Psoas muscle (tissue), 8 donors: Measurements from ENCODE around the gene EFS. TPM values are rescaled to one million over a fixed set of nuclear protein-coding genes. Genes with fewer than 3 reads are reported as not detected.

Source experiments
- ATAC-seq, 4 donors: fragments of 200-7000 bp; cut with Tn5 transposase; one replicate each; pipeline ENCODE4 v1.9.1; 2020; ENCODE audit warnings: moderate library complexity in 3 of 4, mild to moderate bottlenecking in 2 of 4
- DNase-seq, 2 donors: peaks; one replicate each; pipeline ENCODE4 v3.0.0-alpha.2; 2020
- H3K27ac ChIP-seq: fragments of 200-600 bp; one replicate; pipeline ENCODE4 v1.8.0; 2022
- H3K27me3 ChIP-seq, 3 donors: fragments of 200-600 bp in 1 of 3; one replicate each; pipeline versions ENCODE4 v1.6.1 to v1.8.0; 2013 to 2022; ENCODE audit warnings: low read length in 2 of 3, mild to moderate bottlenecking in 2 of 3, moderate library complexity in 1 of 3; ENCODE audit not compliant: insufficient read depth in 3 of 3
- H3K36me3 ChIP-seq, 2 donors: fragments of 200-600 bp in 1 of 2; one replicate each; pipeline versions ENCODE4 v1.6.1 to v1.8.0; 2013 to 2022; ENCODE audit warnings: low read depth in 1 of 2, mild to moderate bottlenecking in 1 of 2, moderate library complexity in 1 of 2; ENCODE audit not compliant: insufficient read depth in 1 of 2
- H3K4me1 ChIP-seq: fragments of 200-600 bp; one replicate; pipeline ENCODE4 v1.8.0; 2022
- H3K4me3 ChIP-seq: fragments of 200-600 bp; one replicate; pipeline ENCODE4 v1.8.0; 2022; ENCODE audit warnings: mild to moderate bottlenecking
- H3K9me3 ChIP-seq: fragments of 200-600 bp; one replicate; pipeline ENCODE4 v1.8.0; 2022
- WGBS, 3 donors: extraction: QIAGEN DNeasy Blood & Tissue Kit; methylation state at CpG; one replicate each; pipeline versions ENCODE4 v1.1.6 to v1.1.7; 2013; 5-methylcytosine and 5-hydroxymethylcytosine counted together
- intact Hi-C, 2 donors: fragments of 100-400 bp; cut with DNase I; formaldehyde crosslinking; loops; one replicate each; pipeline versions ENCODE4 v1.11.0 to v1.14.2; 2022
- polyA plus RNA-seq, 3 donors: library from polyadenylated mRNA; stranded (reverse); fragments of 200-250 nt; gene quantifications; one replicate each; pipeline ENCODE4 v1.2.3, GENCODE V29; 2013
- total RNA-seq, 4 donors: library from RNA; stranded (reverse); fragmentation: NEBNext Ultra II Directional in 2 of 4; extraction: Animal tissue kit (Norgen Biotek cat#: 25700) in 2 of 4; gene quantifications; one replicate each; pipeline versions ENCODE4 v1.2.1 to v1.2.4, GENCODE V29; 2021 to 2023
- TF ChIP-seq, protein P1 (sequence below): fragments of 200-600 bp; IDR thresholded peaks from one replicate; pipeline ENCODE4 v1.8.0; 2022; ENCODE audit warnings: antibody characterized with exemption
- donor health status: healthy with polysubstance abuse.
- donor health status: DM: no; HTN: no; CAD: no; lungs with moderate emphysema.
- donor health status: Bipolar disorder and iron deficiency.
- donor health status: healthy.
- donor health status: DM: yes; HTN: yes; CAD: no.
- donor health status: DM: no; HTN: no; CAD: no.
- donor health status: DM: no; HTN: no; CAD: no.
- donor health status: DM: yes; HTN: yes; CAD: no.

The EFS gene
- total and polyA plus RNA-seq, 7 donors = 0.93 to 2.5 (median 1.1) TPM

DNA sequence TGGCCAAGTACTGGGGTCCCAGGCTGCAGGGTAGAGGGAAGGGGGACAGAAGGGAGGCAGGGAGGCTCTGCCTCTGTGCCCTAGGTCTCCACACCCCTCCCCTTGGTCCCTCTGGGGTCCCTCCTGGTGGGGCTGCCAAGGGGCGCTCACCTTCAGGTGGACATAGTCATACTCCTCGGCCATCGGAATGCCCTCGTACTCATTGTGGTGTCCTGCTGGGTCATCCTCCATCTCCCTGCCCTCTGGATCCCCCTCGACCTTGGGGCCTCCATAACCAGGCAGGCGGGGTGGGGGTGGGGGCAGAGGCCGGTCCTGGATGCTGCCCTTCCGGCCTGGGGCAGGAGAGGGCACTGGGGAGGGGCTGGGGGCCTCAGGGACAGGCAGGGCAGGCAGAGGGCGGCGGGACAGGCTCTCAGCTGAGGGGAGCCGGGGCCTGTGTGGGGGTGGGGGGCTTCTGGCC, 5.8 kb downstream of the EFS start:
- no peak for DNase-seq
- ATAC-seq = no peak
- 80 to 84% (median 83%) methylated on average over 9 to 11 of the region's 11 CpGs for WGBS, 3 donors
- intact Hi-C loops = no loop called here
- TF ChIP-seq, protein P1, sequence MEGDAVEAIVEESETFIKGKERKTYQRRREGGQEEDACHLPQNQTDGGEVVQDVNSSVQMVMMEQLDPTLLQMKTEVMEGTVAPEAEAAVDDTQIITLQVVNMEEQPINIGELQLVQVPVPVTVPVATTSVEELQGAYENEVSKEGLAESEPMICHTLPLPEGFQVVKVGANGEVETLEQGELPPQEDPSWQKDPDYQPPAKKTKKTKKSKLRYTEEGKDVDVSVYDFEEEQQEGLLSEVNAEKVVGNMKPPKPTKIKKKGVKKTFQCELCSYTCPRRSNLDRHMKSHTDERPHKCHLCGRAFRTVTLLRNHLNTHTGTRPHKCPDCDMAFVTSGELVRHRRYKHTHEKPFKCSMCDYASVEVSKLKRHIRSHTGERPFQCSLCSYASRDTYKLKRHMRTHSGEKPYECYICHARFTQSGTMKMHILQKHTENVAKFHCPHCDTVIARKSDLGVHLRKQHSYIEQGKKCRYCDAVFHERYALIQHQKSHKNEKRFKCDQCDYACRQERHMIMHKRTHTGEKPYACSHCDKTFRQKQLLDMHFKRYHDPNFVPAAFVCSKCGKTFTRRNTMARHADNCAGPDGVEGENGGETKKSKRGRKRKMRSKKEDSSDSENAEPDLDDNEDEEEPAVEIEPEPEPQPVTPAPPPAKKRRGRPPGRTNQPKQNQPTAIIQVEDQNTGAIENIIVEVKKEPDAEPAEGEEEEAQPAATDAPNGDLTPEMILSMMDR = no peak
- Histone ChIP-seq H3K36me3 (no peaks in the 10 kb centered on the region), H3K27me3 (peaks cover 0 to 19% (median 5%) of the 10 kb centered on the region in 3 donors), H3K4me1 (no peaks in the 10 kb centered on the region), H3K4me3 (no peak overlapping the region), H3K9me3 (no peaks in the 10 kb centered on the region), H3K27ac (no peak overlapping the region)

DNA sequence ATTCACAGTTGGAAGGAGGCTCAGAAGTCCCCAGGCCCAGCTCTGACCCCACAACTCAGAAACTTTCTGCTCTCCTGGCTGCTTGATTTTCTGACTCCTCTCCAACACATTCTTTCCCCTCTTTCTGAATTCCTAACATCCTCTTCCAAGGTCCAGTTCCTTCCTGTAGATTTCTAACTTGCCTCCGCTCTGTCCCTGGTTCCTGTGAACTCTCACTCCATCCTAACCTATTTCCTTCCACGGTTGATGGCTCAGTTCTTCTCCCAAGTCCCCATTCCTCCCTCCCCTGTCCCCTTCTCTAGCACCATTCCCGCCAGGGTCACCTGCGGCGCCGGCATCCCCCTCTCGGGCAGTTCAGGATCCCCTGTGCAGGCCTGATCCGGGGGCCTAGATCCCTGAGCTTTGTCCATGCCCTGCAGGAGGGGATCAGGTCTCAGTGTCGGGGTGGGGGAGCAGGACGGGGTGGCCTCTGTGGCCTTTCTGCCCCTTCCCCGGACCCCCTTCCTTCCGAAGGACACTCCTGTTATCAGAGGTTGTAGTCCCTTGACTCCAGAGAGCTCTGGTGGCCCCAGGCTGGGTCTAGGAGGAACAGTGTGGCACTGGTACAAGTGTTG, 6.3 kb downstream of the EFS start:
- 83 to 91% (median 86%) methylated on average over 12 of the region's 12 CpGs for WGBS, 3 donors
- TF ChIP-seq, protein P1 = no peak
- DNase-seq (no peak), ATAC-seq (no peak)
- Histone ChIP-seq H3K4me1 (no peaks in the 10 kb centered on the region), H3K27ac (no peak overlapping the region), H3K4me3 (no peak overlapping the region), H3K9me3 (no peaks in the 10 kb centered on the region), H3K27me3 (peaks cover 0 to 21% (median 3%) of the 10 kb centered on the region in 3 donors), H3K36me3 (no peaks in the 10 kb centered on the region)
- intact Hi-C loops = no loop called here

DNA sequence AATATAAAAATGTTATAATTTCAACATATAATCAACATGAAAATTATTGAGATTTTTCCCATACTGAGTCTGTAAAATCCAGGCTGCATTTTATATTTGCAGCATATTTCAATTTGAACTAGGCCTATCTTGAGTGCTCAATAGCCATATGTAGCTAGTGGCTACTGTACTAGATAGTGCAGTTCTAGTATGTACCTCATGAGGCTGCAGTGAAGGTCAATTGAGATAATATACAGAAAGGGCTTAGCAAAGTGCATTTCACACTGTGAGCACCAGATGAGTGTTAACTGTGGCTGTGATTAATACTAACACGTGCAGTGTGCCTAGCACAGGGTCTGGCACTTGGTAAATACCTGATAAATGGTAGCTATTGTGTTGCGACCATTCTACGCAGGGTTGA, 6.9 kb downstream of the EFS start:
- H3K9me3 ChIP-seq = no peaks in the 10 kb centered on the region
- 81 to 83% (median 82%) methylated on average over 3 of the region's 3 CpGs for WGBS, 3 donors
- H3K36me3 ChIP-seq = no peaks in the 10 kb centered on the region
- TF ChIP-seq, protein P1 = no peak
- intact Hi-C loops = no loop called here
- no peak overlapping the region for H3K4me3 ChIP-seq
- no peak for ATAC-seq
- no peaks in the 10 kb centered on the region for H3K4me1 ChIP-seq
- no peak overlapping the region for H3K27ac ChIP-seq
- DNase-seq = no peak
- H3K27me3 ChIP-seq = peaks cover 3 to 23% (median 4%) of the 10 kb centered on the region in 3 donors

DNA sequence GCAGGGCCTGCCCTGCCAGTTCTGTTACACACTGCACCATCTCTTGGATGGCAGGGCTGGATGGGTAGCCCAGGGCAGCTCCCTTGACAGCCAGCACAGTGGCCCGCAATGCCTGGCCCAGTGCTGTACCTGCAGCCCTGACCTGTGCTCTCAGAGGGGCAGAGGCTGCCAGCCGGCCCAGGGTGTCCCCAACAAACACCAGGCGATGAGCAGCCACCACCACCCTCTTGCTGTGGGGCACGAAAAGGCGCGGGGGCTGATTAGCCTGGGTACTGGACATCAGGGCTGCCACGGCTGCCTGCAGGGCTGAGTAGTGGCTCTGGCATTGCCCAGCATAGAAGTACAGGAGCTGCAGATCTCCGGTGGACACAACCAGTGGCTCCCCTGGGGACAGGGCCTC, 7.7 kb downstream of the EFS start:
- DNase-seq (no peak), ATAC-seq (no peak)
- Histone ChIP-seq H3K27me3 (peaks cover 4 to 30% (median 5%) of the 10 kb centered on the region in 3 donors), H3K4me1 (peaks cover 4% of the 10 kb centered on the region), H3K9me3 (no peaks in the 10 kb centered on the region), H3K36me3 (no peaks in the 10 kb centered on the region), H3K27ac (no peak overlapping the region), H3K4me3 (no peak overlapping the region)
- TF ChIP-seq, protein P1 = no peak
- 86 to 89% (median 87%) methylated on average over 8 of the region's 8 CpGs for WGBS, 3 donors
- intact Hi-C loops = no loop called here

DNA sequence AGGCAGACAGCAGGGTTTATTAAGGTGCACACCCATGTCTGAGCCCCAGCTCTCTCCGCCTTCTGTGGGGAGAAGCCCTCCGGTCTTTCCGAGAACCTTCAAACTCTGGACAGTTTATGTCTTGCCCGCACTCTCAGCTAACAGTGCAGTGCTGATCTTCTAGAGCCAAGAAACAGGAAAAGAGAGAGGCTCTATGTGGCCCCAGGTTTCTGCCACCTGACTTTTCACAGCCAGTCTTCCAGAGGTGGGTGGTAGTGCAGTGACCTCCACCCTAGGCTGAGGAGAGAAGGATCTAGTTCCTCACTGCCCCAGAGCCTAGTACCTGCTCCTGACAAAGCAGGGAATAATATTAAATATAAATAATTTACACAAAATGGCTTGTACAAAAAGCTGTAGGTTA, 8.3 kb downstream of the EFS start:
- no peak overlapping the region for H3K4me3 ChIP-seq
- H3K4me1 ChIP-seq = peaks cover 10% of the 10 kb centered on the region
- no peaks in the 10 kb centered on the region for H3K9me3 ChIP-seq
- H3K36me3 ChIP-seq = no peaks in the 10 kb centered on the region
- 93 to 98% (median 94%) methylated on average over 4 of the region's 4 CpGs for WGBS, 3 donors
- TF ChIP-seq, protein P1 = no peak
- no peak overlapping the region for H3K27ac ChIP-seq
- DNase-seq = no peak
- no peak for ATAC-seq
- intact Hi-C loops = no loop called here
- H3K27me3 ChIP-seq = peaks cover 4 to 36% (median 10%) of the 10 kb centered on the region in 3 donors
